Measurements from ENCODE around the gene AP1M2.

- TF ChIP-seq CTCF (IDR thresholded peaks at IDR 0.05): no peak
- no peak for TF ChIP-seq POLR2A (IDR thresholded peaks at IDR 0.05)
Observed at GRCh38 chr19:10562609-10563008, 24.5 kb downstream of the AP1M2 start.

Data from adrenal gland (tissue), 5 donors.